HEK293 (cell line): Measurements from ENCODE around the gene OR6X1.

Experiments used
- CTCF ChIP-seq: fragments of 450-650 bp; formaldehyde crosslinking; IDR thresholded peaks from 2 replicates; pipeline ENCODE4 v1.5.1; 2016; ENCODE audit warnings: missing biosample characterization, missing genetic modification characterization
- GFI1B ChIP-seq: fragments of 450-650 bp; formaldehyde crosslinking; IDR thresholded peaks from 2 replicates; pipeline ENCODE4 v1.5.1; 2016; ENCODE audit warnings: missing biosample characterization, missing genetic modification characterization
- MYNN ChIP-seq: fragments of 450-650 bp; formaldehyde crosslinking; IDR thresholded peaks from 2 replicates; pipeline ENCODE4 v1.5.1; 2016; ENCODE audit warnings: missing biosample characterization, missing genetic modification characterization, borderline replicate concordance
- PBX3 ChIP-seq: sonication (generic); formaldehyde crosslinking; IDR thresholded peaks from 2 replicates; pipeline ENCODE4 v1.8.1; 2022; ENCODE audit warnings: mild to moderate bottlenecking, moderate library complexity, missing genetic modification reagents
- SETDB1 ChIP-seq: IDR thresholded peaks from one replicate; pipeline ENCODE4 v1.6.1; 2017; ENCODE audit warnings: mild to moderate bottlenecking, low read length, moderate library complexity, mixed read lengths; ENCODE audit not compliant: insufficient read length
- ZNF114 ChIP-seq: fragments of 450-650 bp; formaldehyde crosslinking; IDR thresholded peaks from 2 replicates; pipeline ENCODE4 v1.5.0; 2017; ENCODE audit warnings: missing biosample characterization, missing genetic modification characterization
- ZNF184 ChIP-seq: fragments of 450-650 bp; IDR thresholded peaks from 2 replicates; pipeline ENCODE4 v1.5.1; 2018; ENCODE audit warnings: missing biosample characterization, mild to moderate bottlenecking, missing genetic modification characterization
- ZNF274 ChIP-seq, 2 experiments: fragments of 200-500 bp in 1 of 2; fragments of 450-650 bp in 1 of 2; sonication (Bioruptor generic) in 1 of 2; formaldehyde crosslinking in 1 of 2; IDR thresholded peaks; 2 replicates each; pipeline versions ENCODE4 v1.5.1 to v1.6.1; 2014 to 2016; ENCODE audit warnings: borderline replicate concordance in 1 of 2, inconsistent platforms in 1 of 2, low read length in 1 of 2, missing biosample characterization in 1 of 2, missing genetic modification characterization in 1 of 2
- TF ChIP-seq, protein P1 (sequence below): fragments of 450-650 bp; formaldehyde crosslinking; IDR thresholded peaks from 2 replicates; pipeline ENCODE4 v1.5.1; 2016; ENCODE audit warnings: missing biosample characterization, missing genetic modification characterization

- TF ChIP-seq CTCF (tag by site-specific recombination) (no peak), PBX3 (CRISPR knock-in tag) (no peak), MYNN (tag by site-specific recombination) (no peak), ZNF114 (tag by site-specific recombination) (no peak), SETDB1 (no peak), GFI1B (tag by site-specific recombination) (no peak), ZNF184 (tag by site-specific recombination) (no peak), ZNF274 (IDR thresholded peaks at IDR 0.05; ENCODE audit: low read length) (no peak), ZNF274 (tag by site-specific recombination; IDR thresholded peaks at IDR 0.05; ENCODE audit: borderline replicate concordance) (no peak)
- TF ChIP-seq, protein P1, sequence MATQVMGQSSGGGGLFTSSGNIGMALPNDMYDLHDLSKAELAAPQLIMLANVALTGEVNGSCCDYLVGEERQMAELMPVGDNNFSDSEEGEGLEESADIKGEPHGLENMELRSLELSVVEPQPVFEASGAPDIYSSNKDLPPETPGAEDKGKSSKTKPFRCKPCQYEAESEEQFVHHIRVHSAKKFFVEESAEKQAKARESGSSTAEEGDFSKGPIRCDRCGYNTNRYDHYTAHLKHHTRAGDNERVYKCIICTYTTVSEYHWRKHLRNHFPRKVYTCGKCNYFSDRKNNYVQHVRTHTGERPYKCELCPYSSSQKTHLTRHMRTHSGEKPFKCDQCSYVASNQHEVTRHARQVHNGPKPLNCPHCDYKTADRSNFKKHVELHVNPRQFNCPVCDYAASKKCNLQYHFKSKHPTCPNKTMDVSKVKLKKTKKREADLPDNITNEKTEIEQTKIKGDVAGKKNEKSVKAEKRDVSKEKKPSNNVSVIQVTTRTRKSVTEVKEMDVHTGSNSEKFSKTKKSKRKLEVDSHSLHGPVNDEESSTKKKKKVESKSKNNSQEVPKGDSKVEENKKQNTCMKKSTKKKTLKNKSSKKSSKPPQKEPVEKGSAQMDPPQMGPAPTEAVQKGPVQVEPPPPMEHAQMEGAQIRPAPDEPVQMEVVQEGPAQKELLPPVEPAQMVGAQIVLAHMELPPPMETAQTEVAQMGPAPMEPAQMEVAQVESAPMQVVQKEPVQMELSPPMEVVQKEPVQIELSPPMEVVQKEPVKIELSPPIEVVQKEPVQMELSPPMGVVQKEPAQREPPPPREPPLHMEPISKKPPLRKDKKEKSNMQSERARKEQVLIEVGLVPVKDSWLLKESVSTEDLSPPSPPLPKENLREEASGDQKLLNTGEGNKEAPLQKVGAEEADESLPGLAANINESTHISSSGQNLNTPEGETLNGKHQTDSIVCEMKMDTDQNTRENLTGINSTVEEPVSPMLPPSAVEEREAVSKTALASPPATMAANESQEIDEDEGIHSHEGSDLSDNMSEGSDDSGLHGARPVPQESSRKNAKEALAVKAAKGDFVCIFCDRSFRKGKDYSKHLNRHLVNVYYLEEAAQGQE = no peak
These were observed 24.2 kb upstream of the OR6X1 start for GRCh38 chr11:123778511-123778910.
